Measurements from ENCODE around the gene MYLK2. TPM values are rescaled to one million over a fixed set of nuclear protein-coding genes. Genes with fewer than 3 reads are reported as not detected.

The MYLK2 gene
- total RNA-seq, 4 donors from 2014 or later = 0.33 to 0.65 (median 0.52) TPM; not detected in 1

DNA sequence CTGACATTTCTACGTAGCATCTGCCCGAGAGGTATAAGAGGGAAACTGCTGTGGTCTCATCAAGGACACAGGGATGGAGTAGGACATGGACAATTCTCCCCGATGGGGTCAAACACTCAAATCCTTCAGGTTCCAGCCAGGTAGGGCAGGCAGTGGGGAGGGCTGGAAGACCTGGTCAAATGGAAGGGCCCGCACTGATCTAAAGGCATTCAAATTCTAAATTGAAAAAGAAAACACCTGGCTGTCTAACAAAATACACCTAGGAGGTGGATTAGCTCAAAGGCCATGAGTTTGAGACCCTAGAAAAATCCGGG, 43.0 kb downstream of the MYLK2 start:
- Histone ChIP-seq H3K4me1 (peaks cover 20 to 25% (median 23%) of the 10 kb centered on the region in 4 donors), H3K9me3 (no peaks in the 10 kb centered on the region), H3K4me3 (peak overlapping the region in 2 of 4 donors; percentile 60 to 62), H3K27me3 (peaks cover 0 to 38% (median 6%) of the 10 kb centered on the region in 4 donors), H3K36me3 (no peaks in the 10 kb centered on the region), H3K27ac (replicated peaks in 1 of 4) (no peak overlapping the region)
- no peak for TF ChIP-seq EP300 (IDR thresholded peaks at IDR 0.05)
- TF ChIP-seq, protein P1, sequence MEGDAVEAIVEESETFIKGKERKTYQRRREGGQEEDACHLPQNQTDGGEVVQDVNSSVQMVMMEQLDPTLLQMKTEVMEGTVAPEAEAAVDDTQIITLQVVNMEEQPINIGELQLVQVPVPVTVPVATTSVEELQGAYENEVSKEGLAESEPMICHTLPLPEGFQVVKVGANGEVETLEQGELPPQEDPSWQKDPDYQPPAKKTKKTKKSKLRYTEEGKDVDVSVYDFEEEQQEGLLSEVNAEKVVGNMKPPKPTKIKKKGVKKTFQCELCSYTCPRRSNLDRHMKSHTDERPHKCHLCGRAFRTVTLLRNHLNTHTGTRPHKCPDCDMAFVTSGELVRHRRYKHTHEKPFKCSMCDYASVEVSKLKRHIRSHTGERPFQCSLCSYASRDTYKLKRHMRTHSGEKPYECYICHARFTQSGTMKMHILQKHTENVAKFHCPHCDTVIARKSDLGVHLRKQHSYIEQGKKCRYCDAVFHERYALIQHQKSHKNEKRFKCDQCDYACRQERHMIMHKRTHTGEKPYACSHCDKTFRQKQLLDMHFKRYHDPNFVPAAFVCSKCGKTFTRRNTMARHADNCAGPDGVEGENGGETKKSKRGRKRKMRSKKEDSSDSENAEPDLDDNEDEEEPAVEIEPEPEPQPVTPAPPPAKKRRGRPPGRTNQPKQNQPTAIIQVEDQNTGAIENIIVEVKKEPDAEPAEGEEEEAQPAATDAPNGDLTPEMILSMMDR (IDR thresholded peaks at IDR 0.05) = no peak
- WGBS = 67% methylated on average over 5 of the region's 5 CpGs
- no peak for DNase-seq (ENCODE audit: extremely low spot score)
- intact Hi-C loops (cut with DNase I) = no loop called here

DNA sequence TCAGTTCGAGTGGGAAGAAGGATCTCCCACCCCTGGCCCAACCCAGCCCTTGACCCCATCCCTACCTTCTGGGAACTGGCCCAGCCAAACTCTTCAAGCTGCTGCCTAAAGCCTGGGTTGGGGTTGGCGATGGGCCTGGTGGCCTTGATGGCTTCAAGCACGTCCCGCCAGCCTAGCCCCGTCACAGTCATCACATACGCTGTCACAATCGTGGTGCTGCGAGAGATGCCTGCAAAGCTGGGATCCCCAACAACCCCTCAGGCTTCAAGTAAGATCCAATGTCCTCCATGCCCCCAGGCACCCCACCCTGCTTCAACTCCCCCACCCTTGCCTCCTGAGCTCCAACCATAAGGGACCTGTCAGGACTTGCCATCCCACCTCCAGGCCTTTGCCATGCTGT, 43.4 kb downstream of the MYLK2 start:
- peaks cover 20 to 25% (median 23%) of the 10 kb centered on the region in 4 donors for H3K4me1 ChIP-seq
- H3K9me3 ChIP-seq = no peaks in the 10 kb centered on the region
- TF ChIP-seq, protein P1 (IDR thresholded peaks at IDR 0.05) = no peak
- TF ChIP-seq POLR2AphosphoS5 (IDR thresholded peaks at IDR 0.05) (no peak), EP300 (IDR thresholded peaks at IDR 0.05) (no peak), POLR2A (IDR thresholded peaks at IDR 0.05; ENCODE audit: low read depth) (no peak)
- no peaks in the 10 kb centered on the region for H3K36me3 ChIP-seq
- intact Hi-C loops (cut with DNase I) = no loop called here
- no peak overlapping the region for H3K27ac ChIP-seq (replicated peaks in 1 of 4)
- 95% methylated on average over 8 of the region's 8 CpGs for WGBS
- DNase-seq (ENCODE audit: extremely low spot score) = no peak
- peaks cover 0 to 34% (median 6%) of the 10 kb centered on the region in 4 donors for H3K27me3 ChIP-seq
- H3K4me3 ChIP-seq = no peak overlapping the region

DNA sequence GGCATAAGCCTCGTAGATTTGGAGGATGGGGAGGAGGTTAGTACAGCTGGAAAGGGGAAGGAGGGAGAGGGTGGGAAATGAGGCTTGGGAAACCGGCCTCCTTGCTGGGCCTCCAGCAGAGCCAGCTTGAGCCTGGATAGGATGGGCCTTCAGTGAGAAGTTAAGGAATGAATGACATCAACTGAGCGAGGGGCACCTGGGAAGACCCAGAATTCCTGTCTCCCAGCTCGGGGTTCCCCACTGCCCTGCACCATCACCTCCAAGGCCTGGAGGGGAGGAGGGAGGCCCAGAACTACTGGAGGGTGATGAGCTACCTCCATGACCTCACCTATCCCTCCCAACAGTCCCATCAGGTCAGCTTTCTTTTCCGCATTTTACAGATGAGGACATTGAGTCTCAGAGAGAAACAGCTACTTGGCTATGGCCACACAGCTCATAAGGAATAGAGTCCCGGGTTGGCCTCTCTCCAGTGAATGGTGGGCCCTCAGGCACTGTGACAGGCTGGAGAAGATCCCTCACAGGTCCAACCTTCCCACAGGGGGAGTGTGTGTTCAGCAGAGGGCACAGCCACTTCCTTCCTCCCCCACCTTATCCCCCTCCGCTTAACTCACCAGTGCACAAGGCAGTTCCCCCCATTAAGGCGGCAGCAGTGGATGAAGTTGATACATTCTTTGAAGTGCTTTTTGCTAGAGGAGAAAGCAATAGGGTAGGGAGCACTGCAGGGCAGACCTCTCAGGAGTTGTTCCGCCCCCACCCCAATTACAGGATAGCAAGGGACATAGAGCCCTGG, 44.3 kb downstream of the MYLK2 start:
- no peak for DNase-seq (ENCODE audit: extremely low spot score)

DNA sequence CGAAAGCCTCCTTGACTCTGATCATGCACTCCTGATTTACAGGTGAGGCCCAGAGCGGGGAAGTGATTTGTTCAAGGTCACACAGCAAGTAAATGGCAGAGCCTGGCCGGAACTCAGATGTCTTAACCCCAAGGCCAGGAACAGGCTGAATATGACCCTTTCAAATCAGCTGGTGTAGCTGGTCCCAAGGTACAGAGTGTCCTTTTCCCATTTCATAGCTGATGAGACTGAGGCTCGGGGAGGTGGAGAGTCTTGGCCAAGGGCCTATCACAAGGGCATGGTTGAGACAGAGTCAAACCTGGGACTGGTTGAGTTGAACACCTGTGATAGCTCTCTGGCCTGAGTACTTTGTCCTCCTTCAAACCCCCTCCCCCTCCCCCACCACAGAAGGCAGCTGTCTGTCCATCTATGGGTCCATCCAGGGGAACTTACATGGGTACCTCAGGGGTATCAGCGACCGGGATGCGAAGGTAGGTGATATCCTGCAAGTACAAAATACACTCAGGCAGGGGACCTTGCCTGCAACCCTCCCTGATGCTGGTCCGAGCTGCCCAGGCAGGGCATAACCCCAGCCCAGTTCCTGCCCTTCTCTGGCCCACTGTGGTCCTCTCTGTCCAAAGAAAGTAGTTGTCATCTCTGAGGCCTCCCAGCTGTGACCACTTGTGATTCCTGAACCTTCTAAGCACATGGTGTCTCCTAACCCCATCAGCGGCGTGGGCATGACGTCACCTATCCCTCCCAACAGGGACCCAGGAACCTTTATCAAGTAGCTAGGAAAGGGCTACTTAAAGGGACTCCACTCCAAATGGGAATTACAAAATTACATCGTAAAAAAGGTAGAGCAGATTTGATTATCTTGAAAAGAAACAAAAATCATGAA, 45.6 kb downstream of the MYLK2 start:
- TF ChIP-seq, protein P1 (IDR thresholded peaks at IDR 0.05) = no peak
- TF ChIP-seq POLR2AphosphoS5 (IDR thresholded peaks at IDR 0.05) (no peak), POLR2A (IDR thresholded peaks at IDR 0.05; ENCODE audit: low read depth) (no peak), EP300 (IDR thresholded peaks at IDR 0.05) (no peak)
- peaks cover 27 to 31% (median 31%) of the 10 kb centered on the region in 4 donors for H3K4me1 ChIP-seq
- H3K27me3 ChIP-seq = peaks cover 0 to 14% (median 2%) of the 10 kb centered on the region in 4 donors
- DNase-seq (ENCODE audit: extremely low spot score) = no peak
- intact Hi-C loops (cut with DNase I) = no loop called here
- no peak overlapping the region for H3K27ac ChIP-seq (replicated peaks in 1 of 4)
- H3K9me3 ChIP-seq = no peaks in the 10 kb centered on the region
- H3K36me3 ChIP-seq = no peaks in the 10 kb centered on the region
- 92% methylated on average over 11 of the region's 12 CpGs for WGBS
- no peak overlapping the region for H3K4me3 ChIP-seq

More for the DNA sequence above, 44.3 kb downstream of the MYLK2 start:
- 93% methylated on average over 9 of the region's 9 CpGs for WGBS
- TF ChIP-seq, protein P1 (IDR thresholded peaks at IDR 0.05) = no peak
- Histone ChIP-seq H3K4me3 (no peak overlapping the region), H3K9me3 (no peaks in the 10 kb centered on the region), H3K27ac (replicated peaks in 1 of 4) (no peak overlapping the region), H3K4me1 (peaks cover 20 to 25% (median 23%) of the 10 kb centered on the region in 4 donors), H3K27me3 (peaks cover 0 to 26% (median 6%) of the 10 kb centered on the region in 4 donors), H3K36me3 (no peaks in the 10 kb centered on the region)
- intact Hi-C loops (cut with DNase I) = no loop called here

Measured in esophagus muscularis mucosa (tissue), 4 donors.